Left ventricle myocardium inferior (tissue), 1 donor: ENCODE data around the gene ZBTB7B. TPM values are rescaled to one million over a fixed set of nuclear protein-coding genes. Genes with fewer than 3 reads are reported as not detected.

Experiments
- DNase-seq: peaks from one replicate; pipeline ENCODE4 v3.0.0-alpha.2; 2020
- H3K27ac ChIP-seq: fragments of 200-600 bp; replicated peaks from 2 replicates; pipeline ENCODE4 v1.8.0; 2021
- H3K27me3 ChIP-seq: fragments of 200-600 bp; 2 replicates; pipeline ENCODE4 v1.8.0; 2021; ENCODE audit warnings: low read depth
- H3K36me3 ChIP-seq: fragments of 200-600 bp; 2 replicates; pipeline ENCODE4 v1.8.0; 2021
- H3K4me1 ChIP-seq: fragments of 200-600 bp; 2 replicates; pipeline ENCODE4 v1.8.0; 2021
- H3K4me3 ChIP-seq: fragments of 200-600 bp; 2 replicates; pipeline ENCODE4 v1.8.0; 2021; ENCODE audit warnings: mild to moderate bottlenecking, moderate library complexity
- H3K9me3 ChIP-seq: fragments of 200-600 bp; replicated peaks from 2 replicates; pipeline ENCODE4 v1.8.0; 2021
- CTCF ChIP-seq: fragments of 200-600 bp; IDR thresholded peaks from 2 replicates; pipeline ENCODE4 v1.8.0; 2021; ENCODE audit warnings: antibody characterized with exemption, mild to moderate bottlenecking, borderline replicate concordance
- intact Hi-C: fragments of 100-400 bp; cut with micrococcal nuclease; formaldehyde crosslinking; loops from one replicate; pipeline ENCODE4 v1.11.0; 2022
- microRNA-seq: library from miRNA; unstranded; fragments of <30 nt; microRNA quantifications from one replicate; pipeline ENCODE4 v1.2.0, GENCODE V29; 2020
- total RNA-seq: library from RNA; stranded (reverse); fragmentation: NEBNext Ultra II Directional; extraction: Animal tissue kit (Norgen Biotek cat#: 25700); gene quantifications from one replicate; pipeline ENCODE4 v1.2.1, GENCODE V29; 2021
- donor health status: DM: no; HTN: yes; CAD: no; lungs with severe emphysema.

ZBTB7B gene
- total RNA-seq, 1 donor from 2014 or later: 42.8 TPM

GRCh38 chr1:155066777-155067176 is 64.2 kb downstream of the ZBTB7B start:
- Histone ChIP-seq H3K4me1 (peaks cover 45% of the 10 kb centered on the region), H3K27me3 (no peaks in the 10 kb centered on the region), H3K9me3 (no peaks in the 10 kb centered on the region), H3K36me3 (no peaks in the 10 kb centered on the region), H3K27ac (no peak overlapping the region), H3K4me3 (no peak overlapping the region)
- intact Hi-C loops: no loop called here
- no peak for TF ChIP-seq CTCF
- DNase-seq: no peak

Small RNA genes within 50 kb of the gene (microRNA-seq; reads per million reads assigned to microRNA genes)
- not detected for gene MIR4258

Other genes starting within 250 kb of the ZBTB7B start
- 4.8 TPM for gene KCNN3, start 132.5 kb upstream of the ZBTB7B start, total RNA-seq
- 46.5 TPM for gene PMVK, start 66.1 kb upstream of the ZBTB7B start, total RNA-seq
- 52.3 TPM for gene PBXIP1, start 46.7 kb upstream of the ZBTB7B start, total RNA-seq
- gene PYGO2, start 41.0 kb upstream of the ZBTB7B start, total RNA-seq: 12.9 TPM
- gene SHC1, start 32.1 kb upstream of the ZBTB7B start, total RNA-seq: 43.0 TPM
- gene CKS1B, start 28.1 kb upstream of the ZBTB7B start, total RNA-seq: 17.8 TPM
- 30.1 TPM for gene FLAD1, start 19.5 kb upstream of the ZBTB7B start, total RNA-seq
- not detected for gene LENEP, start 9.2 kb upstream of the ZBTB7B start, total RNA-seq
- not detected for gene DCST2, start 31.0 kb downstream of the ZBTB7B start, total RNA-seq
- gene DCST1, start 31.0 kb downstream of the ZBTB7B start, total RNA-seq: not detected
- gene ADAM15, start 48.5 kb downstream of the ZBTB7B start, total RNA-seq: 82.1 TPM
- 1.7 TPM for gene EFNA4, start 60.9 kb downstream of the ZBTB7B start, total RNA-seq
- gene EFNA3, start 76.0 kb downstream of the ZBTB7B start, total RNA-seq: 0.71 TPM
- 42.9 TPM for gene EFNA1, start 125.1 kb downstream of the ZBTB7B start, total RNA-seq
- 8.2 TPM for gene SLC50A1, start 133.1 kb downstream of the ZBTB7B start, total RNA-seq
- gene DPM3, start 137.7 kb downstream of the ZBTB7B start, total RNA-seq: 54.5 TPM
- 113 TPM for gene KRTCAP2, start 170.5 kb downstream of the ZBTB7B start, total RNA-seq
- 0.11 TPM for gene TRIM46, start 171.0 kb downstream of the ZBTB7B start, total RNA-seq
- 7.2 TPM for gene THBS3, start 205.1 kb downstream of the ZBTB7B start, total RNA-seq
- 18.0 TPM for gene MTX1, start 205.9 kb downstream of the ZBTB7B start, total RNA-seq